ENCODE measurements around the gene PUM2.

PUM2 gene

DNA sequence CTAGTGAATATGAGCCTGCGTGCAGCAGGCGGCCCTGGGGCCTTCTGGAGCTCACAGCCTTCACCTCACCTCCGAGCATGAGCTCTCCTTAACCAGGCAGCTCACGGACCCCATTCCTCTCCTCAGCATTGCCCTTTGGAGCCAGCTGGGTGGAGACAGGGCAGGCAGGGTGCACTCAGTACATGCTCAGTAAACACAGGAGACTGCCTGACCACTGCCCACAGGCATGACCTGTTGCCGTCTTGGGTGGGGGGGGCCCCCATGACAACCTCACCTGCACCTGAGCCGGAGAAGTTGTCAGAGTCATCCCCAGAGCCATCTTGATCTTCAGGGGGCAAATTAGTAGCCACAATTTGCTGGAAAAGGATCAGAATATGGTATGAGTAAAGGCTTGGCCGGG, 145.6 kb downstream of the PUM2 start:
- no peak for DNase-seq (ENCODE audit: extremely low read depth in 1 of 2, low read depth in 1 of 2)

DNA sequence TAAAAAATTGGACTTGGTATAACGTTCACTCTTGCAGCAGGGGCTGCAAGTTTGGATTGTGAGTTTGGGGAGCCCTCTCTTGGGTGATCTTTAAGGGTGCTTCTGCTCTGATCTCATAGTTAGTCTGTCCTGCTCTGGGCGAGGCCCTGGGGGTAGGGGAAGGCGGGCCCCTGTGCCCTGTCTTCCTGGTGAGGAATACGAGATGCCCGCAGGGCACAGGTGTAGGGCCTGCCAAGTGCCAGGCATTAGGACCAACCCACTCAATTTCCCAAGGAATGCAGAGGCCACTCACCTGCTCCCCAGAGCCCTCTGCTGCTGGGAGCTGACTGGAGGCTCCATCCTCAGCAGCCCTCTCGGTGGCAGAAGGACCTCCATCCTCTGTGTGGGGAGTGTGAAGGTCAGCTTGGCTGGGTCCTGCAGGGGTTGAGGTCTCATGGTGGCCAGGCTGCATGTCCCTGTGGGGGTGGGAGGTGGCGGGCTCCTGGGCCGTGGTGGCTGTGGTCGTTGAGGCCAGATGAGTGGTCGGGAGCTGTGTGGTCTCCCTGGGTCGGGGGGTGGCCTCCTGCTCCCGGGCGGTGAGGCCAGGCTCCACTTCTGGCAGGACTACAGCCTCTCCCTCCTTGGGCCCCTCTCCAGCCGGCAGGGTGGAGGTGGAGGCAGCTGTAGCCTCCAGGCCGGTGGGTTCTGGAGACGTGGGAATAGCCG, 147.0 kb downstream of the PUM2 start:
- no peak for DNase-seq (ENCODE audit: extremely low read depth in 1 of 2, low read depth in 1 of 2)

- no peak for DNase-seq (ENCODE audit: extremely low read depth in 1 of 2, low read depth in 1 of 2)
Measured at GRCh38 chr2:20203072-20203471, 147.6 kb downstream of the PUM2 start.

DNA sequence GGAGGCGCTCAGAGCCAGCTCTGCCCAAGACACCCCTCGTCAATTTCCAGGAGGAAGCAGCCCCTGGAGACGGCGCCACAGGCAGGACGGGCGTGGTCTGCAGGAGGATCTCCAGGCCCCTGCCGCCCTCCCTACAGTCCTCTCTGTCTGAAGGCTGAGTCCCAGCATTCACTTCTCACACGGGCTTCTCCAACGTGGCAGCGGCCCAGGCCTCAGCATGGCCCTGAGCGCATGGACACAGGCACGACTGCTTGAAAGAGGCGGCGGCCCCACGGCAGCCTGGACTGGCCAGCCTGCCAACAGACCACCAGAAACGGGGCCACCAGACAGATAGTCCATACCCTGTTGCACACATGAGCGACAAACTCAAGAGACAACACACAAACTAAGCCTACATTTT, 149.0 kb downstream of the PUM2 start:
- no peak for DNase-seq (ENCODE audit: extremely low read depth in 1 of 2, low read depth in 1 of 2)

GRCh38 chr2:20200697-20201555, 149.7 kb downstream of the PUM2 start:
- DNase-seq (ENCODE audit: extremely low read depth in 1 of 2, low read depth in 1 of 2) = no peak

- DNase-seq (ENCODE audit: extremely low read depth in 1 of 2, low read depth in 1 of 2) = no peak
Measured at GRCh38 chr2:20199633-20200270, 150.9 kb downstream of the PUM2 start.

DNA sequence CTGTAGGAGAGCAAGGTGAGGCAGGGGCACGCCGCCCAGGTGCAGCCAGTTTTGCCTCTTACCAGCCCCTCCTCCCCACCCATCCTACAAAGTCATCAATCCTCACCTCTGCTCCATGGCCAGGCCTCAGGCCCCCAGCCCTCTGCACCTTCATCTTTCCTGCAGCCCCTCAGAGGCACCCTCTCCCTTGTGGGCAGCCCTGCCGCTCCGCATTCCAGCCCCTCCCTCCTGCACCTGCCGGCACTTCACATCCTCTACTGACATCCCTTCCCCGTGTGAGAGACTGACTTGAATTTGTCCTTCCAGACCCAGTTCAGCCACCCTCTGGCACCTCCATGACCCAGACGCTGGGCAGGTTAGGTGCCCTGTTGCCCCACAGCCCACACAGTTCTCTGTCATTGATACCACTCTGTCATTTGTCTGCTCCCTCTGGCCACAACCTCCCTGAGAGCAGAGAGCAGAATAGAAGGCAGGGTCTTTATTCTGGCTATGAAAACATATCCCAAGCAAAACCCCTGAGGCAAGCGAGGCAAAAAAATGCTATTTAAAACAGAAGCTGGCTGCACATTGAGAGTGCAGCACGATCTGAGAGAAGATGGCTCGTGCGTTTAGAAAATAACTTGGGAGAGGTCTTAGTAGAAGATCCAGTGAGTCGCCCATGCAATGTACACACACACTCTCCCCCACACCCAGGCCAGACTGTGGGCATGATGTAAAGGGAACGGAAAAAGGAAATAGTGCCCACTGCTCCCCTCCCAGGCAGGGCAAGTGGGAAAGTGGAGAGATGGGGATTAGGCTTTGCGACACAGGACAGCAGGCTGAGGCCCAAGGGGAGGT, 151.6 kb downstream of the PUM2 start:
- DNase-seq (ENCODE audit: extremely low read depth in 1 of 2, low read depth in 1 of 2) = no peak

Data from activated CD8-positive, alpha-beta memory T cell treated with anti-CD3 and anti-CD28 coated beads for 1 hour (primary cell).